Activated CD4-positive, alpha-beta T cell treated with anti-CD3 and anti-CD28 coated beads, Interleukin-10, Interleukin-2, amounts not matched to agents 100 ng/mL and 50 ng/mL, durations not matched to agents 16 hours and 8 hours (primary cell): ENCODE results near the gene TRIP6.
"Not testable (repeated sequence)": the region's sequence is repeated elsewhere in the genome, so short reads cannot be mapped to it uniquely, and the experiment has no call there.

ENCODE experiments used
- DNase-seq: peaks from one replicate; pipeline ENCODE4 v3.0.0-alpha.2; 2020

The TRIP6 gene

DNA sequence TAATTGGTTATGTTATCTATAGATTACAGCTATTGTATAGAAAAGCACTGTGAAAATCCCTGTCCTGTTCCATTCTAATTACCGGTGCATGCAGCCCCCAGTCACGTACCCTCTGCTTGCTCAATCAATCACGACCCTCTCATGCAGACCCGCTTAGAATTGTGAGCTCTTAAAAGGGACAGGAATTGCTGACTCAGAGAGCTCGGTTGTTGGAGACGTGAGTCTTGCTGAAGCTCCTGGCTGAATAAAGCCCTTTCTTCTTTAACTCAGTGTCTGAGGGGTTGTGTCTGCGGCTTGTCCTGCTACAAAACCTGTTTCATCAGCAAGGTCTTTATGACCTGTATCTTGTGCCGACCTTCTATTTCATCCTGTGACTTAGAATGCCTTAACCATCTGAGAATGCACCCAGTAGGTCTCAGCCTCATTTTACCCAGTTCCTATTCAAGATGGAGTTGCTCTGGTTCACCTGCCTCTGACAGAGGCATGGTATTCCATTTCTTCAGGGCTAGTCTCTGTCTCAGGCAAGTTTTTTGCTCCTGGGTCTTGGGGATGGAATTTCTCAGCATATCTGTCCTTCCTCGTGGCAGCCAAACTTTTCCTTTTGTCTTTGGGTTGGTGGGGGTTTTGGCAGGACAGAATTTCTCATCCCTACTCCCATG lies 52.7 kb downstream of the TRIP6 start:
- DNase-seq, result not testable (repeated sequence)

DNA sequence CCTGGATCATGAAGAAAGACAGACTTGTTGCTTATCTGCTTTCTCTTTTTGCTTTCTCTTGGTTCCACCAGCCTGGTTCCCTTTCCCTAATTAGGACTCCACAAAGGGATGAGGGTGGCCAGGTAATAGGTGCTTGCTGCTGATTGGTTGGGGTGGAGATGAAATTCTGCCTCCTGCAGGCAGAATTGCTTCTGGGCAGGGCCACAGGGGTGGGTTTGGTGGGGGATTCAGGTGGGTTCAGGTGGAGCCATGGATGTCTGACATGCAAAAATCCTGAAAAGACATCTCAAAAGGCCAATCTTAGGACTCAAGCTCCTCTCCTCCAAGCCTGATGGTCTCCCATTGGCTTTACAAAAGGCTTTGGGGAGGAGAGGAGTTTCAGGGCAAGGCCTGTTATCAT lies 53.9 kb downstream of the TRIP6 start:
- DNase-seq, result no peak
